HG03060 (cell line): ENCODE measurements around the gene ATRIP.

Source experiments
- ATAC-seq: cut with Tn5 transposase; IDR thresholded peaks from one replicate; pipeline ENCODE4 v1.9.1; 2021; ENCODE audit warnings: low read depth, moderate number of reproducible peaks; ENCODE audit not compliant: unreplicated experiment

The ATRIP gene

GRCh38 chr3:48409291-48410201, 37.0 kb upstream of the ATRIP start:
- ATAC-seq = no peak

GRCh38 chr3:48410205-48411040, 36.1 kb upstream of the ATRIP start:
- ATAC-seq = no peak

- no peak for ATAC-seq
Observed at GRCh38 chr3:48411041-48411588, 35.4 kb upstream of the ATRIP start.

DNA sequence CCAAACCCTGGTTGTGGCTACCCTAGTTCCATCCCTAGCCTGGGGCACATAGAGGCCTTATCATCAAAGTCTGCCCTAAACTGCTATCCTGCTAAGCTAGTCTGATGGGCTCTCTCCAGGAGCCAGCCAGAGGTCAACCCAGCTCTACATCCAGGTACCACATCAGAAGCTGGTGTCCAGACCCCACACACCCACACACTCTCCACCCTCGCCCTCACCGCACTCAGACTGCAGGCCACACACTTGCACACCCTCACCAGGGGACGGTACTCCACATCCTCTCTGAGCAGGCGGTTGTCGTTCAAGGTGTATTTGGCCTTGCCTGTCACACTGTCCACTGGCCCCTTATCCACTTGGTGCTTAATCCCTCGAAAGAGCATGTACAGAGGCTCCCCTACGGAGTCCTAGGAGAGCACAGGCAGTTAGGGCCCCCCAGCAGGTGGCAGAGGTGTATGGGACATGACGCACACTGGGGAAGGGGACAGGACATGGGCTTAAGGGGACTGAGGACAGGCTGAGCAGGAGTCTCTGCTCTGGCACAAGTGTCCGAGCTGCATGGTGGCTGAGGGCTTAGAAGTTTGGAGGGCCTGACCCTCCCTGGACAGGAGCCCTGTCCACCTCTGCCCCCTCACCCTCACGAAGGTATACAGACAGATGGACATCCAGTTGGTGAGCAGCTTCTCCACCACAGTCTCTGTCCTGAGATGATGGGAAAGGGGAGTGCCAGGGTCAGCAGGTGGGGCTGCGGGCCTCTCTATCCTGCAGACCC, 34.7 kb upstream of the ATRIP start:
- no peak for ATAC-seq

DNA sequence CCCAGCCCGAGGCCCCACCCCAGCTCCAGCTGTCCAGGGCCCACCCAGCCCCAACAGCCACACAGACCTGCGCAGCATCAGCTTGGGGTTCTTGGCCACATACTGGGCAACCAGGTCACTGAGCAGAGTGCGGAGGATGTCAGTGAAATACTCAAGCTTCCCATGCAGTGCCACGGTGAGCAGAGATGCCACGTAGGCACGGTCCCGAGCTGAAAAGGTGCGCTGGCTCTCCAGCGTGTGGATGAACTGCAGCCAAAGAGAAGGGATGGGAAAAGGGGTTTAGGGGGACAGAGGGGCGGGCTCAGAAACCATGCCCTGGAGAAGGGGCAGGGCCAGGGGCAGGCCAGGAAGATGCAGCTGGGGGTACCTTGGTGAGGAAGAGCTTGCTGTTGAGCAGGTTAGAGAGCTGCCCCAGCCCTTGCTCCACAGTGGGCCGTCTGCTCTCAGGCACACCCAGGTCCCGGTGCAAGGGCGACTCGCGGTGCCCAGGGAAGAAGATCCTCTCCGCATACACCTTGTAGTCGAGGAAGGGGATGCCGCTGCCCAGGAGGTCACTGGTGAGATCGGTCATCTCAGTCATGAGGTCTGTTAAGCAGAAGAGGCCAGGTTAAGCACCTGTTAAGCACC, 34.0 kb upstream of the ATRIP start:
- ATAC-seq = no peak

DNA sequence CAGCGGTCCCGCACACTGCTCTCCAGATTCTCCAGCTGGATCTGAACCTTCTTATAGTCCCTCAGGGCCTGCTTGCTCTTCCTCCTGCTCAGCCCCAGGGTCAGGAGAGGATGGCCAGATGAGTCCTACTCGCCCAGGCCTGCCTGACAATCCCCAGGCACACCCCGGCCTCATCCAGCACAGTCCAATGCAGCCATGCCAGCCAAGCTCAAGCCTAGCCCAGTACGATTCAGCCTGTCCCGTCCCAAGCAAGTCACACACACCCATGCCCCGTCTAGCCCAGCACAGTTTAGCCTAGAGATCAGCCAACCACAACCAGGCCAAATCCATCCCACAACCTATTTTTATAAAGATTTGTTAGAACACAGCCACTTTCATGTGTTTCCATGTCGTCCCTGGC, 33.5 kb upstream of the ATRIP start:
- no peak for ATAC-seq

DNA sequence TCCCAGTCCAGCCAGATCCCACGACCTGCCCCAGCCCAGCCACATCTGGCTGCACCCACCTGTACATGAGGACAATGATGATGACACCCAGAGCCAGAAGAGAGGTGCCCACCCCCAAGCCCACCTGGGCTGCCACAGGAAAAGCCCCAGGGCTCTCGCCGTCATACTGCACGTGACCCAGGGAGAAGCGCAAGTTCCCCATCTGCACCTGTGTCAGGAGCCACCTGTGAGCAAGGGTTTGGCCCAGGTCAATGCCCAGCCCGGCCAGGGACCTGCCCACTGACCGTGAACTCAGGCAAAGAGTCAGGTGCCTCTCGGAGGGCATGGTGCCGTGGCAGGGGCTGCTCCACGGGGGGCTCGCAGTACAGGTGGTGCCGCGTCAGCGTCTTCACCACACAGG, 32.9 kb upstream of the ATRIP start:
- no peak for ATAC-seq

- ATAC-seq = no peak
Observed at GRCh38 chr3:48414376-48415250, 31.9 kb upstream of the ATRIP start.

DNA sequence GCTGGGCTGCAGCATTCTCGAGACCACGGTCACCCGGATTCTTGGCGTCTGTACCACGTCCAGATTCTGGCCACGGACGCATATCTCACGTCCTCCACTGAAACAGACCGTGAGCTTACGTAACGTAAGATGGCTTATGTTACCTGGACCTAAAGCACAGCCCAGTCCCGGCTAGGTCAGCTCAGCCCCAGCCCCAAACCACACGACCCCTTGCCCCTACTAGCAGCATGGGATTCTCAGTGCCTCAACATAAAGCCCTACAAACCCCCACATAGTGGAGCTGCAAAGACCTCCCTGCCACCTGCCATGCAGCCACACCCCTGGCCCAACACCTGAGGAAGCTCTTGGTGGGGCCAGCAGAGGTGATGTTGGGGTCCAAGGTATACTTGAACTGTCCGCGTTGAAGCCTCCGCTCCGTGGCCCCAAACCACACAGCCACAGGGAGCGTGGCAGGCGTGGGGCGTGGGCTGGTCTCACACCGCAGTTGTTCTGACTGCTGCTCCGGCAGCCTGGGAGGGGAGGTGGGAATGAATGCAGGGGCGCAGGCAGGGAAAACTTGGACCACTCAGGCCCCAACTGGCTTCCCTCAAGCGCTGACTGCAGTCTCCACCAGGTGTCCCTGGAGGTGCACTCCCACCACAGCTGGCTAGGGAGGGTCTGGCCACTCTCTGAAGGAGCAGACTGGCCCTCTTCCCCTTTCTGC, 31.1 kb upstream of the ATRIP start:
- no peak for ATAC-seq

DNA sequence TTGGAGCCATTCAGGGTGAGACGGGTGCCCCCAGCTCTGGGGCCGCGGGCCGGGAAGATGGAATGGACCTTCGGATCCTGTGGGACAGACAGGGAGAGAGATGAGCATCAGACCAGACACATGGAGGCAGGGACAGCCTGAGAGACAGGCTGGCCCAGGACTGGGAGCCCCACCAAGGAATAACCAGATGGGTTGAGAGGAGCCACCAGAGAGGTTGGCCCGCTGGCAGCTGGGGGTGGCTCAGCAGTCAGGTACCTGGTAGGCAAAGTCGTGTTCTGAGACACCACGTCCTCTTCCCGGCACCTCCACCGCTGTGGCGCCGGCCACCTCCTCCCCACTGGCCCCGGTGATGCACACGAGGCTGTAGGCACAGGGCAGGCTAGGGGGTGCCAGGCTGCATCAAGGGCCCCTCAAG, 30.4 kb upstream of the ATRIP start:
- ATAC-seq = no peak

DNA sequence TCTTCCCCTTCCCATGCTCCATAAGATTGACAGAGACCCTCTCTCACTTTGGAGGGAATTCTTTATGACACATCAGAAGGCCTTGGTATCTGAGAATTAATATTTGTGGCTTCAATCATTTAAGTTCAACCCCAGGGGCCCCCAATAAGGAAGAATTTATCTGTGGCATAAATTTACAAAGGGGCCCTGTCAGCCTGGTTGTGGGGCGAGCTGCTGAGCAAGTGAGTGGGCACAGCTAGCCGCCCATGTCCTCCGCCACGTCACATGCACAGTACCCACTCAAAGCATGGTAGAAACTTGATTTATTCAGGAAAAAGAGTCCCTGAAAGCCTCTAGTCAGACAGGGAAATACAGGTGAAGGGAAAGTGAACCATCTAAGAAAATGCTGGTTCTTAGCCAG, 30.0 kb upstream of the ATRIP start:
- no peak for ATAC-seq

DNA sequence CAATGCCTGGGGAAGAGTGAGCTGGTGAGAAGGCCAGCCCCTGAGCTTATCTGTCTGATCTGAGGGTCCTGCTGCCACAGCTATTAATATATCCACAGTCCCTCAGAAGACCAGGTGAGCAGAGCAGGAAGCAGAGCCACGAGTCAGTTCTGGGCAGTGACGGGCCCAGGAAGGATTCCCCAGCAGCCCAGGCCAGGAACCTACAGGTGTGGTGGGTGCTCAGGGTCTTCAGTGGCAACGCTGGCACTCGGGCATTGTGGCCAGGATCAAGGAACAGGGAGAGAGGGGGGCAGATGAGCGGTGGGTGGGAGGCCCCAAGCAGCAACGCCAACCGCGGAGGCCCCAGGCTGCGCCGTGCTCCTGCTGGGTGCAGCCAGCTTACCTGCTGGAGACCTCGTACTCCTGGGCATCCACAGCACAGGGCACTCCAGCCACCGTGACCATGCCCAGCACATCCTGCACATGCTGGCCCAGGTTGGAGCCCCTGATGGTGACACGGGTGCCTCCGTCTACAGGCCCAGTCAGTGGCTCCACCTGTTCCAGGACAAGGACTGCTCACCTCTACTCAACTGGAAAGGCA, 28.9 kb upstream of the ATRIP start:
- no peak for ATAC-seq

- ATAC-seq = no peak
Observed at GRCh38 chr3:48418140-48418539, 28.4 kb upstream of the ATRIP start.

DNA sequence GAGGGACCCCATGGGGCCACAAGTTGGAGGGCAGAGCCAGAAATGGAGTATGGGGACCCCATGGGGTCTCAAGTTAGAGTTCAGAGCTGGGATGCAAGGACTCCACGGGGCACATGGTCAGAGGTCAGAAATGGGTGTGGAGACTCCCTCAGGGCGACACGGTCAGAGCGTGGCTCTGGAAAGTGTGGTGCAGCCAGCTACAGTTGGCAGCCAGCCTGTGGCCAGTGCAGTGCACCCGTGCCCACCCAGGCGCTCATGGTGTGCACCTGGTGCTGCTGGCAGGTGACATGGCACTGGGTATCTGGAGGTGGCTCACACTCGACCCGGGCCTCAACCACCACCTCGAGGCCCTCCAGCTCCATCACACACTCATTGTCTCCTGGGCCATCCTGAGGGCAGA, 27.9 kb upstream of the ATRIP start:
- no peak for ATAC-seq

- no peak for ATAC-seq
Observed at GRCh38 chr3:48419149-48419548, 27.4 kb upstream of the ATRIP start.

DNA sequence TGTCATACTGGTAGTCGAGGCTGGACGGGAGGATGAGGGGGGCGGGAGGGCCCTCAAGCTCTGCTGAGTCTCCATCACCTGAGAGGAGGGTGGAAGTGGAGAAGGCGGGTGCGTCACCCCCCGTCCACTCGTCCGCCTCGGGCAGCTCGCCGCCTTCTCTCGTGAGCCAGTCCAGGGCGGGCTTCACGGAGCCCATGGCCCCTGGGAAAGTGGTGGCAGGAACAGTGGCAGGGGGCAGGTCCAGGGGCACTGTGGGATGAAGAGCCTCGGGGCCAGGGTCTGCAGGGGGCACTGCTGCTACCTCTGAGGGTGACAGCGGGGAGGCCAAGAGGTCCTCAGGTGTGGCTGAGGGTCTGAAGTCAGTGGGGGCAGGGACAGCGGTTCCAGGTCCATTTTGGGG, 26.9 kb upstream of the ATRIP start:
- ATAC-seq = no peak

DNA sequence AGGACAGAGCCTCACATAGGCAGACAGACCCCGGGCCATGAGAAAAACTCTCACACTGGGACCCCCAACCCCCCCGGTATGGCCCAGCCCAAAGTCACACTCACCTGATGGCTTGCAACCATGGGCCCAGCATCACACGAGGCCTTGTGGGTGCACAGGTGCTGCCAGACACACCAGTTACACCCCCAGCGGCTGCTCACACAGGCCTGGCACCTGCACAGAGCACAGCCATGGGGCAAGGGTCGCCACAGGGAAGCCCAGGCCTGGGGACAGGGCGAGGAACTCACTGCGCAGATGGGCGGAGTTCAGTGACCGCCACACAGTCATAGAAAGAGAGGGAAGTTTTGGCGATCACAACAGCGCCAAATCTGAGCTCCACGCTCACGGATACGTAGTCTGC, 26.0 kb upstream of the ATRIP start:
- ATAC-seq = no peak

- no peak for ATAC-seq
Observed at GRCh38 chr3:48422272-48422671, 24.3 kb upstream of the ATRIP start.
